Germinal center (tissue), 1 donor: ENCODE results near the gene TPST2.

Experiments used
- DNase-seq: peaks from one replicate; pipeline ENCODE4 v3.0.0; 2012; ENCODE audit warnings: mixed read lengths, low spot score

The TPST2 gene

DNA sequence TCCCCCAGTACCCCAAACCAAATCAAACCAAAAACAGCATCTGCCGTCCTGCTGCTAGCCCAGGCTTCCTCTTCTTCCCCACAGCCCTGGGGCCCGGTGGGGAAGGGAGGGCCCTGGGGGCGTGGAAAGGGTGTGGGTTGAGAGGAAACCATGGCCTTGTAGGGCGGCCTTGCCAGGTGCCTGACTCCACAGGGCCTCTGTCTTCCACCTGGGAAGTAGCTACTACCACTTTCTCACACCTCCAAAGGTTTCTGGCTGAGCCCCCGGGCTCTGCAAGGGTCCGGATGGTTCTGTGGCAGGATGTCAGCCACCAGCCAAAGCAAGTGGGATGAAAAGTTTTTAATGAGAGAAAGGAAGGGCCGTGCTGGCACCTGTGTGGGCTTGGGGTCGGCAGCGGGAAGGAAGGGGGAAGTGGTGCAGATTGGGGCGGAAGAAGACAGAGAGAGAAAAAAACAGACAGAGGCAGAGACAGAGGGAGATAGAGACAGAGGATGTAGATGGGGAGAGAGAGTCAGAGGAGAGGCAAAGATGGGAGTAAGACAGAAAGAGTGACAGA lies 10.5 kb downstream of the TPST2 start:
- DNase-seq = peak; percentile 77

DNA sequence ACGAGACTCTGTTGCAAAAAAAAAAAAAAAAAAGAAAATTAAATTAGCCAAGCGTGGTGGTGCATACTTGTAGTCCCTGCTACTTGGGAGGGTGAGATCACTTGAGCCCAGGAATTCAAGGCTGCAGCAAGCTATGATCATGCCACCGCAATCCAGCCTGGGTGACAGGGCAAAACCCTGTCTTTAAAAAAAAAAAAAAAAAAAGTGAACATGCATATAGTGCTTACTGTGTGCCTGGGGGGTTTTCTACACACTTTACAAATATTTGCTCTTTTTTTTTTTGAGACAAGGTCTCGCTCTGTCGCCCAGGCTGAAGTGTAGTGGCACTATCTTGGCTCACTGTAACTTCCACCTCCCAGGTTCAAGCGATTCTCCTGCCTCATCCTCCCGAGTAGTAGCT lies 12.9 kb downstream of the TPST2 start:
- no peak for DNase-seq

DNA sequence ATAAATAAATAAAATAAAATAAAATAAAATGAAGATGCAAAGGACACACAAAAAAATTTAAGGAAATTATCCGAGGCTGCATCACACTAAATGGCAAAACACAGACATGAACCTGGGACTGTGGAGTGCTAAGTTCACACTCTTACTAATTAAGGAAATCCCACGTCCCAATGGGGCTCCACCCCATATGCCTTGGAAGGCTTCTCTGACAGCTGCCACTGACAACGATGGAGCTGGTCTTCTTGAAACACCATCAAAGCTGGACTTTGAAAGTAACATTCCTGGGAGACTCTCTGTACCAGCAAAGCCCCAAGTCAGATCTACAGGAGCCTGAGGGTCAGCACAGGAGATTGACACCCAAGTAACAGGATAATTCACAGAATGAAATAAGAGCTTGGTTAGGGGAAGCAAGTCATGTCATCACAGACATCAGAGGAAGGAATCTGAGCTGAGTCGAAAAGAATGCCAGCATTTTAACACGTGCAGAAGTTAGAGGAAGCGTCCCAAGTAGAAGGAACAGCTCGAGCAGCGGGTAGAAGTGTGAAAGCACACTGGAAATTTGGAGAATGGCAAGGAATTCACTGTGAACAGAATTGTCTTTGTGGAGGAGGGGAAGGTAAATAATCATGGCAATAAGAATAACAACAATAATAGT lies 13.8 kb downstream of the TPST2 start:
- no peak for DNase-seq

DNA sequence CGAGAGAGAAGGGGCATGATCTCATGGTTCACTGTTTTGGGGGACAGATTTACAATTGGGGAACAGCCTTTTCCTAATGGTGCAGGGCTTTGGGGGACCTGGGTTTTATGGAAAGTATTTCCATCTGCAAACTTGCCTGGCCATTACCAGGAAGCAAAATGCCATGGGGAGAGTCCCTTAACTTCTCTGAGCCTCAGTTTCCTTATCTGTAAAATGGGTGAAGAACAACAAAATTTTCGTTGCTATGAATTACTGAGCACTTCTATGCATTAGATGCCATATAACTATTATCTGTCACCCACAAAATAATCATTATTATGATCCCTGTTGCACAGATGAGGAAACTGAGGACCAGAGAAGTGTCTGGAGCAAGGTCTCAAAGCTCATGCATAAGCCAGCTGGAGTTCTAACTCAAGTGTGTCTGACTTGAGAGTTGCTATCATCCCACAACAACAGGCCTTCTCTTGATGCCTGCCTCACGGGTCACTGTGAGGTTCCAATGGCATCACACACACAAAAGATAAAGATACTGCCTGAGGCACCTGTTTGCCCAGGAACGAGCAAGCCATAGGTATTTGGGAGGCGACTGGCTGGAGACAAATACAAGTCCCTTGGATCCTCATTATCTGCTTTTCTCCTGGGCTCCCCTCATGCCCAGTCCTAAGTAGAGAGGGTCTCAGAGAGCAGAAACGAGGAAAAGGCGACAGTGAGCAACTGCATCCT lies 15.8 kb downstream of the TPST2 start:
- no peak for DNase-seq

DNA sequence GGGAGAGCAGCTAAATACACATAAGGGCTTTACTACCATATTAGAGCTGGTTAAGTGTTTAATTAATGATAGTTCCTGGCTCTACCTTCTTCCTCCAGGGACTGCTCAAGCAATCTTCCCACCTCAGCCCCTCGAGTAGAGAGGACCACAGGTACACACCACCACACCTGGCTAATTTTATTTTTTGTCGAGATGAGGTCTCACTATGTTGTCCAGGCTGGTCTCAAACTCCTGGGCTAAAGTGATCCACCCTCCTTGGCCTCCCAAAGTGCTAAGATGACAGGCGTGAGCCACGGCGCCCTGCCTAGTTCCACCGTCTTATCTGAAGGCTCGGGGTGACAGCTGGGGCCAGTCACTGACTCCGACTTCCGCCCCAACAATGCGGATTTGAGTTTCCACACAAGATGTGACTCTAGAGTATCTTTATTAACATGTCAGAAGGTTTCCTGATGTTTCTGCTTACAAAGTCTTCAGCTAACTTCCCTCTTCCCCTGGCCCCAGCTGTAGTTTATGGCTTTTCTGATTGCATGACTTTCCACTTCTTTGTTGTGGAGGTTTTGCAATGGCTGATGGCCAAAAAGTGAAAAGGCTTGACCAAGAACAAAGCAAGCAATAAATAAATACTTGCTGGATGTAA lies 16.8 kb downstream of the TPST2 start:
- DNase-seq = no peak

DNA sequence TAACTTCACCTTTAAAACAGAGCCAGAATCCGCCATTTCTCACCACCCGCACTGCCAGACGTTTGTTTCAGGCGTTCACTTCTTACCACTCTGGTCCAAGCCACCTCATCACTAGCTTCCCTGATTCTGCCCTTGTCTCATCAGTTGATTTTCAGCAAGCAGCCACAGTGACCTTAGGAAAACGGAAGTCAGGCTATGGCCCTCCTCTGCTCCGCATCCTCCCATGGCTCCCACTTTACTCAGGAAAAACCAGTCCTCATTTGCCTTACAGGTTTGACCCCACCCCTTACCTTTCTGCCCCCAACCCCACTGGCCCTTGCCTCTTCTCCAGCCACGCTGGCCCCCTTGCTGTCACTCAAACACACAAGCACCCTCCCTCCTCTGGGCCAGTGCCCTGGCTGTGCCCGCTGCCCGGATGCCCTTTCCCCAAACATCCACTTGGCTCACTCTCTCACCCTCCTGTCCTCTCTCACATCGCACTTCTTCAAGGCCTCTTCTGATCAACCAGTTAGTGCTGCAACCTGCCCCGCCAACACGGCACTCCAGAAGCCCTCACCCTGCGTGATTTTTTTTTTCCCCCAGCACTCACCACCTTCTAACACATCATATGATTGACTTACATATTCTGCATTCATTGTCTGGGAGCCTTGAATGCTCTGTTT lies 18.9 kb downstream of the TPST2 start:
- DNase-seq = no peak

DNA sequence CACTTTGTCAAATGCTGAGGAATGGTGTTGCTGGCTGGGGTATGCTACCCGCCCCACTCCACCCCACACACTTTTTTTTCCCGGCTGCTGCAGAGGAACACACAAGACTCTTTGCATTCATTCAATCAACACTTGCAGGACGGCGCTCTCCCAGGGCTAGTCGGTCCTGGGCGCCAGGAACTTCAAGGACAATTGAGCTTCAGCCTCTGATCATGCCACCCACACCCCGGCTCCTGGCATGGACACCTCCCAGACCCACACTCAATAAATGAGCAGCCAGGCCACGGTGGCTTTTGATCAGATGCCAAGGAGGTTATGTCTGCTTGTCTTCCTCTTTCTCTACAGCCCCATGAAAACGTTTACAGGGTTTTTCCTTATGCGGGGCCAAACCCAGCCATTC lies 19.8 kb downstream of the TPST2 start:
- DNase-seq = no peak

DNA sequence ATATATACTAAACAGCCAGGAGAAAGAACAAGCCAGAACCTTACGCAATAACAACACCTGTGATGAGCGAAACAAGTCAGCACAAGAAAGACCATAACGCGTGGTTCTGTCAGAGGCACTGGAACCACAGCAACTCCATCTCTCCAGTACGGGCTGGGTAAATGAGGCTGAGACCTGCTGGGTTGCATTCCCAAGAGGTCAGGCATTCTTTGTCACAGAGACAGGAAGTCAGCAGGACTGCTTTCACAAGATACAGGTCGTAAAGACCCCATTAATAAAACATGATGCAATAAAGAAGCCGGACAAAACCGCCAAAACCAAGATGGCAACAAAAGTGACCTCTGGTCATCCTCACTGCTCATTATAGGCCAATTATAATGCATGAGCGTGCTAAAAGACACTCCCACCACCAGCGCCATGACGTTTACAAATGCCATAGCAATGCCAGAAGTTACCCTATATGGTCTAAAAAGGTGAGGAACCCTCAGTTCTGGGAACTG lies 21.7 kb downstream of the TPST2 start:
- no peak for DNase-seq

DNA sequence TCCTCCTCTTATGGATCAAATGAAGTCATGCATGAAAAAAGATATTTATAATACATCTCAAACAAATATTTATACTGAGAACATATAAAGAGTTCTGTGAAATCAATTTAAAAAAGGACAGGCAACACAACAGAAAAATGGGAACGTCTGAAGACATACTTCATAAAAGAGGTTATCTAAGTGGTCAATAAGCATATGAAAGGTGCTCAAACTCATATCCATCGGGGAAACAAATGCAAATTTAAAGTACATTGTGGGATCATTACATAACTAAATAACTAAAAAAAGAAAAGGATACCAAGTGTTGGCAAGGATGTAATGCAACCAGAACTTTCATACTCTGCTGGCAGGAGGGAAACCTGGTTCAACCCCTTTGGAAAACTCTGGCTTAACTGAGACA lies 22.3 kb downstream of the TPST2 start:
- no peak for DNase-seq

DNA sequence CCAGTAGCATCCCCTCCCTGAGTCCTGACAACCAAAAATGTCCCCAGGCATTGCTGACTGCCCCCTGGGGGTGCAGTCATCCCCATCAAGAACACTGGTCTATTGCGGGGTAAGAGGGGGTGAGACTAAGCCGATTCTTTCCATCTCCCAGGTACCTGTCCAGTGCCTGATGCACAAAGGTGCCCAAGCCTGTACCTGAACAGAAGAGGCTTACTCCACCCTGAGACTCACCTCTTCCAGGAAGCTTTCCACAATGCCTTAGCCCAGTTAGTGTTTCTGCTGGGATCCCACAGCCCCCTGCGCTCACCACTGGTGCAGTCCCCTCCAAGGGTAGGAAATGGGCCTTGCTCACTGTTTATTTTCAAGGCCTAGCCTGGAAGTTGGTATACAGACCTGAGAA lies 22.9 kb downstream of the TPST2 start:
- DNase-seq = no peak

DNA sequence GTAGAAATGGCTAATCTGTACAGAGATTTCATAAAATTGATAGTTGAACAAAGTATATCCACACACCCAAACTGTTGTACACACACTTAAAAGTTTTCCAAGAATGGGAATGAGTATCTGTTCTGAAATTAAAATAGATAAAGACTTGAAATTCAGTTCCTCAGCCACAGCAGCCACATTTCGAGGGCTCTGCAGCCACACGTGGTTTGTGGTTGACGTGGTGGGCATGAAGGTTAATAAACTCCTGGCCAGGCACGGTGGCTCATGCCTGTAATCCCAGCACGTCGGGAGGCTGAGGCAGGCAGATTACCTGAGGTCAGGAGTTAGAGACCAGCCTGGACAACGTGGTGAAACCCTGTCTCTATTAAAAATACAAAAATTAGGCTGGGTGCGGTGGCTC lies 24.0 kb downstream of the TPST2 start:
- DNase-seq = no peak

DNA sequence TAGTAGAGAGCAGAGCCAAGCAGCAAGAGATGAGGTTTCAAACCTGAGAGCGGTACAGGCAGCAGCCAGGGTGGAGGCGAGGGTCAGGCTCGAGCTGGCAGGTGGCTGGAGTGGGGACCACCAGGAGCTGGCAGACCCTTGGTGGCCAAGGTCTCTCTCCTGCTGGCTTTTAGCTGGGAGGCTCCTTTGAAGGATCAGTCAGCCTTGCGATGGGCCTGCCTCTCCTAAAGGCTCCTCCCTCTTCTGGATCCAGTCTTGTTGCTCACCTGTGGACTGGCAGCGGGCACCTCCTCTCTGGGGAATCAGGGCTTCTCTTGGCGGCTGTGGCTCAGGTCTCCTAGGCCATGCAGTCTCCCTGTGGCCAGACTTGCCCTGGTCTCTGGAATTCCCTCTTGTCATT lies 24.8 kb downstream of the TPST2 start:
- no peak for DNase-seq

DNA sequence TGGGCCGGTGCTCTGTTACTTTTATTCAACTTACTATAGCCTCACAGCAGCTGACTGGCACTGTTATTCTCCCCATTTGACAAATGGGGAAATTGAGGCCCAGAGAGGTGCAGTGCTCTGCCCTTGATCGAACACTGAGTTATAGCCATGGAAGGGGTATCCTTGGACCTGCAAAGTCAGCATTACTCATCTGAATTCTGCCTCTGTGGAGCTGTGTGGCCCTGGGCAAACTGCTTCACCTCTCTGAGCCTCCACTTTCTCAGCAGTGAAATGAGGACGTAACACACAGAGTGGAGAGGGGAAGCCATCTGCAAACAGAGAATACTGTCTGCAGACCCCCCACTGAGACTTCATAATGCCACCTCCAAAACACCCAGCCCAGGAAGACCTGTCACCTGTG lies 25.3 kb downstream of the TPST2 start:
- DNase-seq = no peak

DNA sequence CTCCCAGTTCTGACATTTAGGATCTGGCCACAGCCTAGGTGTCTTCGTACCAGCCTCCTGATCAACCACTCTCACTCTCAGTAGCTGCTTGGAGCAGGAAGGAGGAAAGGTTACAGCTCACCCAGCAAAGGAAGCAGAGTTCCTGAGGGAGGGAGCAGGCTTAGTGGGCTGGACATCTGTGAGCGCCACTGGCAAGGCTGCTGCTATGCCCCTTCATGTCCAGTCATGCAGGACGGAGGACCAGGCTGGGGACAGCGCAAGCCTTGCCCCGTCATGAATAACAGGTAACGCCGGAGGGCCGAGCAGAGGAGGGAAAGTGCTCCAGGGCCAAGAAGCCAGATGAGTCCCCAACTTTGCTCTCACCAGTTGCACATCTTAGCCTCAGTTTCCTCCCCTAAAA lies 25.8 kb downstream of the TPST2 start:
- DNase-seq = no peak

DNA sequence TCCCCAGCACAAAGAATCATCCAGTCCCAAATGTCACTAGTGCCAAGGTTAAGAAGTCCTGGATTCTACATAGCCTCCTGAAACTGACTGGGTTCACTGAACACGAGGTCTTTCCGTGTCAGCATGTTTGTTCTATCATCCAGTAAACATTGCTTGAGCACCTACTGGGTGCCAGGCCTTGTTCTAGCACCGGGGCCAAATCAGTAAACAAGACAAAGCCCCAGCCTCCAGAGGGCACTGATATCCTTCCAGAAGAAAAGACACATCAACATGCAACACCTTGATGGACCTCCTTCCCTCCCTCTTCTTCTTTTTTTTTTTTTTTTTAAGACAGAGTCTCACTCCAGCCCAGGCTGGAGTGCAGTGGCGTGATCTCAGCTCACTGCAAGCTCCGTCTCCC lies 26.9 kb downstream of the TPST2 start:
- no peak for DNase-seq

DNA sequence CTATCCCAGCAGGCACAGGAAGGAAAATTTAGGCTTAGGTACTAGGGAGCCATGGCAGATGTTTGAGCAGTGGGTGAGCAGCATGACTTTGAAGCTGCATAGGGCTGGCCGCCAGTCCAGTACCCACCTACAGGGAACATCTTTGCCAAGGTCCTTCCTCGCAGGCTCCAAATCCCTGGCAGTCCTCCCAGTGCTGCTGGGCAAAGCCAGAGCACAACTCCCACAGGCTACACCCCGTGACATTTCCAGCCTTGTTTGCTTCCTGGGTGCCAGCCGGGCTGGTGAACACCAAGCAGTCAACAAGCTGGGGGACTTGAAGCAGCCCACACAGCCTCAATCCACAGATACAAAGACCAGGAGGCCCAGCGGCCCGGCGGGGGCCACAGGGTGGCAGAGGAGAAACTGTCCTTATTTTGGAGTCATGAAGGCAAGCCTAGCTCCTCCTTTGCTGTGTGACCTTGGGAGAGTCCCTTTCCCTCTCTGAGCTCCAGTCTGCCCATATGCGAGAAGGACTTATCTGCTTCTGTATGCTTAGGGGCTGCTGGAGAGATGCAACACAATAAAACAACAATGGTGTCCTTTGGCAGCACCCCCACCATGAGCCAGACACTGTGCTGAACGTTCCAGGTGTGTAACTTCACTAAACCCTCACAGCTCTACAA lies 28.0 kb downstream of the TPST2 start:
- DNase-seq = no peak

DNA sequence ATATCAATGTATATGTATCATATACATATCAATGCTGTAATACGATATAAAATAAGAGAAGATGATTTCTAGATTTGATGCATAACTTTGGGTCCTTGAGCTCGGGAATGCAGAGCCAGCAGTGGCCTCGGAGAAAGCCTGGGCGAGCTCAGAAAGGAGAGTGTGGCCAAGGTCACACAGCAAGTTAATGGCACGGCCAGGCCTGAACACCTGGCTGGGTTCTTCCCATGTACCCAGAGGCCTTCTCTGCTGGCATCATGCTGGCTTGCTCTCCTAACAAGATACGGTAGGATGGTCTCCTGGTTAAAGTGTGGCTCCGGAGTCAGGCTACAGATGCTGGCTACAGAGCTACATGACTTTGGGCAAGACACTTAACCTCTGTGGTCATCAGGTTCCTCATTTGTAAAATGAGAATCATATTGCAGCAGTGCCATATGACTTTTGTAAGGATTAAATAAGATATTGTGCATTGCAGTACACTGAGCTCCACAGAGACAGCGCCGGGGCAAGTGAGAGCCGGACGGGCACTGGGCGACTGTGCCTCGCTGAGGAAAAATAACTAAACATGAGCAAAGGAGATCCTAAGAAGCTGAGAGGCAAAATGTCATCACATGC lies 29.9 kb downstream of the TPST2 start:
- no peak for DNase-seq

DNA sequence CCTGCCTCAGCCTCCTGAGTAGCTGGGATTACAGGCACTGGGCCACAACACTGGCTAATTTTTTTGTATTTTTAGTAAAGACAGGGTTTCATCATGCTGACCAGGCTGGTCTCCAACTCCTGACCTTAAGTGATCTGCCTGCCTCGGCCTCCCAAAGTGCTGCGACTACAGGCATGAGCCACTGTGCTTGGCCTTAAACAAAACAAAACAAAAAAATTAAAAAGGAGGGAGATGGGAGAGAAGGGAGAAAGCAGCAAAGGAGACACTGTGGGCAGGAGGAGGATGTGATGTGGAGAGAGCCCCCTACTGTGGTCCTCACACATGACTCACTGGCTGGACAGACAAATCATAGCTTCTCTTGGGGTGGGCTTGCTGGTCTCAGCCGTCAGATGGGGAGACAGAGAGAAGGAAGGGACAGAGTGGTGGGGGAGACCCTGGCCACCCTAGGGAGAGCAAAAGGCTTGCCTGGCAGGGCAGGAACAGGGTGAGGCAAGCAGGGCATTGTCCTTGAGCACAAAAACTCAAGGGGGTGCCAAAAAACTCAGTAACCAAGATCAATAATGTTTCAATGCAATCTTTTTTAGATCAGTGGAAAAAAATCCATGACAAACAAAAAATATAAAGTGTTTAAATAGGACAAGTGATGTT lies 31.6 kb downstream of the TPST2 start:
- DNase-seq = no peak

DNA sequence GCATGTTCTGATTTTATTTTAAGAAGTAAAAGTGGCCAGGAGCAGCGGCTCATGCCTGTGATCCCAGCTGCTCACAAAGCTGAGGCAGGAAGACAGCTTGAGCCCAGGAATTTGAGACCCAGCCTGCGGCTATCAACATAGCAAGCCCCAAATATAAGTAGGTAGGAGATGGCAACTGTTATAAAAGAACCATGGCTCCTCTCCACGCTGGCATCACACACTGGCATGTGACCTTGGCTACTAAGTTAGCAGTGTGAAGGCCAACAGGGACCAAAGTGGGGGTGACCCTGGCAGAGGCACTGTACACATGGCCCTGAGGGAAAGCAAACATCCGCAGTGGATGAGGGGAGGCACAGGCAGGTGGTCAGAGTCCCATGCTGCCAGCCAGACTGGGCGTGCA lies 33.0 kb downstream of the TPST2 start:
- DNase-seq = no peak

DNA sequence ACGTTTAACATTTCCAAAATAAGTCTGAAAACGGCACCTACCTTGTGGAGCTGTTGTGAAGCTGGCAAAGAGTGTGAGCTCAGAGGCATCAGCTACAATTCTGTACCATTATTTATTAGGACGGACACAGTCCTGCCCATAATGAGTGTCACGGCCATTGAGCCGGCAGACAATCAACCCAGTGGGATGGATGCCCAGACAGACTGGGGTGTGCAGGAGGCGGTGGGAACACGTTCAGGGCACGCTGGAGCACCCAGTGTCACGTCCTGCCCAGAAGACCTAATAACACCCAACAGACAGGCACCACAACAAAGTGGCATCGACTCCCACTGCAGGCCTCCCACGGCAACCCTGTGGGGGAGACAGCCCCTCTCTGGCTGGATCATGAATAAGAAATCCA lies 34.5 kb downstream of the TPST2 start:
- DNase-seq = no peak

DNA sequence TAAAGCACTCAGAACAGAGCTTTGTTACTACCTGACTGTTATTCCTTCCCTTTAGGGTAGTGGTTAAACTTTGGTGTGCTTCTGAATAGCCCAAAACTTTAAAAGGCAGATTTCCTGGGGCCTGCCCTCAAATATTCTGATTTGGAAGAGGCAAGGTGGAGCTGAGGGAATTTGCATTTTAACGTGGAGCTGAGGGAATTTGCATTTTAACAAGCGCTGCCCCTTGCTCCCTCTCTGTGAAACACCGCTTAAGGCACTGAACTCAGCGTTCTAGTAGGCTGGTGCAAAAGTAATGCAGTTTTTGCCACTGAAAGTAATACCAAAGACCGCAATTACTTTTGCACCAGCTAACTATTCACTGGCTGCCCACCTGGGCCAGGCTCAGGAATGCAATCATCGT lies 35.0 kb downstream of the TPST2 start:
- DNase-seq = no peak
